KMS-11 (cell line): Measurements from ENCODE around the gene INPP5A.

Experiments
- H2AFZ ChIP-seq: fragments of 200-600 bp; sonication (generic); 2 replicates; pipeline ENCODE4 v1.6.1; 2016; ENCODE audit warnings: antibody characterized with exemption, mixed run types, low read depth
- H3K27ac ChIP-seq: fragments of 200-600 bp; sonication (generic); 2 replicates; pipeline ENCODE4 v1.6.1; 2016; ENCODE audit warnings: mild to moderate bottlenecking, mixed run types
- H3K27me3 ChIP-seq: fragments of 200-600 bp; sonication (generic); 2 replicates; pipeline ENCODE4 v1.6.1; 2017; ENCODE audit warnings: mild to moderate bottlenecking, low read depth, mixed run types, moderate library complexity; ENCODE audit not compliant: insufficient read depth
- H3K36me3 ChIP-seq: fragments of 200-600 bp; sonication (generic); 2 replicates; pipeline ENCODE4 v1.6.1; 2017; ENCODE audit warnings: mild to moderate bottlenecking, mixed run types; ENCODE audit not compliant: insufficient read depth
- H3K4me1 ChIP-seq: fragments of 200-600 bp; sonication (generic); 2 replicates; pipeline ENCODE4 v1.6.1; 2016; ENCODE audit warnings: mild to moderate bottlenecking, low read depth, mixed run types; ENCODE audit not compliant: poor library complexity, severe bottlenecking
- H3K4me2 ChIP-seq: fragments of 200-600 bp; sonication (generic); 2 replicates; pipeline ENCODE4 v1.7.0; 2016; ENCODE audit warnings: mild to moderate bottlenecking, mixed run types
- H3K4me3 ChIP-seq: fragments of 200-600 bp; sonication (generic); IDR thresholded peaks from 2 replicates; pipeline ENCODE4 v1.6.1; 2017; ENCODE audit warnings: low read depth, low read length, mixed read lengths; ENCODE audit not compliant: insufficient read depth
- H3K79me2 ChIP-seq: fragments of 200-600 bp; sonication (generic); 2 replicates; pipeline ENCODE4 v1.6.1; 2016; ENCODE audit warnings: low read depth, mixed run types; ENCODE audit not compliant: insufficient read depth
- H3K9ac ChIP-seq: fragments of 200-600 bp; sonication (generic); 2 replicates; pipeline ENCODE4 v1.6.1; 2016; ENCODE audit warnings: mild to moderate bottlenecking, mixed run types
- H4K20me1 ChIP-seq: fragments of 200-600 bp; sonication (generic); 2 replicates; pipeline ENCODE4 v1.6.1; 2016; ENCODE audit warnings: mild to moderate bottlenecking, mixed run types; ENCODE audit not compliant: insufficient read depth
- CTCF ChIP-seq: fragments of 200-600 bp; sonication (generic); conservative IDR thresholded peaks from 2 replicates; pipeline ENCODE4 v1.6.1; 2017; ENCODE audit warnings: low read depth, mild to moderate bottlenecking, antibody characterized with exemption, low read length, moderate library complexity, mixed read lengths

Gene INPP5A

GRCh38 chr10:132806110-132806509, 268.5 kb downstream of the INPP5A start:
- no peak overlapping the region for H3K4me3 ChIP-seq
- H3K9ac ChIP-seq = no peak overlapping the region
- no peaks in the 10 kb centered on the region for H3K36me3 ChIP-seq
- no peak overlapping the region for H3K4me2 ChIP-seq
- no peak overlapping the region for H2AFZ ChIP-seq
- peaks cover 39% of the 10 kb centered on the region for H3K27me3 ChIP-seq
- H3K79me2 ChIP-seq = no peaks in the 10 kb centered on the region
- H4K20me1 ChIP-seq = no peaks in the 10 kb centered on the region
- H3K27ac ChIP-seq = no peak overlapping the region
- H3K4me1 ChIP-seq = no peaks in the 10 kb centered on the region
- no peak for TF ChIP-seq CTCF

DNA sequence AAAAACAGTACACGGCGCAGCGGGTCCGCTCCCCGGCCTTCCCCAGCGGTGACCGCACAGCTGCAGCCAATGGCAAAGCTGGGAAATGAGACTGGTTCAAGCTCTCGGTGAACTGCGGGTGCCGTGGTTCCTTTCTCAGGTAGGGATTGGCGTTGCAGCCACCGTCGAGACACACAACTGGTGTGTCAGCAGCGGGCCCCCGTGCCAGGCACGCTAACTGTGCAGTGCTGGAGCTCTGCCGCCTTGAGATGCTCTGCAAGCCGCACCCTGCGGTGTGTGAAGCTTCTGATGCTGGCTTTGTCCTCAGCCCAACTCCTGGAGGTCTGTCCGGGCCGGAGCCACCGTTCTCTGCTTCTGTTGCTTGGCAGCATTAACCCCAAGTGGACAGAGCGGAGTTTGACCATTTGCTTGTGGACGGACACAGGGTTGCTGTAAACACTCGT, 269.0 kb downstream of the INPP5A start:
- Histone ChIP-seq H3K4me3 (no peak overlapping the region), H2AFZ (no peak overlapping the region), H3K27ac (no peak overlapping the region), H3K4me2 (no peak overlapping the region), H4K20me1 (no peaks in the 10 kb centered on the region), H3K9ac (no peak overlapping the region), H3K27me3 (peaks cover 39% of the 10 kb centered on the region), H3K79me2 (no peaks in the 10 kb centered on the region), H3K4me1 (no peaks in the 10 kb centered on the region), H3K36me3 (no peaks in the 10 kb centered on the region)
- TF ChIP-seq CTCF = no peak

DNA sequence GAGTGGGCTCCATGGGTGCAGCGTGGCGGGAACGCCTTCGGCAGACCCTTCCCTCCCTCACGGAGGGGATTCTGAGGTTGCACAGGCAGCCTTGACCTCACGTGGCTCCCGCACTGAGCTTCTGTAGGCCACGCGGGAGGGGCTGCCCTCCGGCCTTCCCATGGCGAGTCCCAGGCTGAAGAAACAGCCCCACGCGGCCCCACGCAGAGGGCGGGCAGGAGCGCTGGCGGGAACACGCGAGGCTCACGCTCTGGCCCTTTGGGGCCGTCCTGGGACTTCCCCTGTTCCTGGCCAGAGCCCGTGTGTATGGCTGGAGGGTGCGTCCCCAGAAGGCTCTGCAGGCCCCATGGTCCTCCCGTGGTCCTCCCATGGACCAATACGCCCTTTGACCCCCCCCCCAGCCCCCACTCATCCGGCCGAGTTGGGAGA, 270.0 kb downstream of the INPP5A start:
- TF ChIP-seq CTCF = no peak
- H3K36me3 ChIP-seq = no peaks in the 10 kb centered on the region
- peaks cover 39% of the 10 kb centered on the region for H3K27me3 ChIP-seq
- no peak overlapping the region for H2AFZ ChIP-seq
- no peak overlapping the region for H3K4me3 ChIP-seq
- H3K27ac ChIP-seq = no peak overlapping the region
- no peaks in the 10 kb centered on the region for H3K79me2 ChIP-seq
- H4K20me1 ChIP-seq = no peaks in the 10 kb centered on the region
- no peak overlapping the region for H3K9ac ChIP-seq
- H3K4me1 ChIP-seq = no peaks in the 10 kb centered on the region
- H3K4me2 ChIP-seq = no peak overlapping the region

DNA sequence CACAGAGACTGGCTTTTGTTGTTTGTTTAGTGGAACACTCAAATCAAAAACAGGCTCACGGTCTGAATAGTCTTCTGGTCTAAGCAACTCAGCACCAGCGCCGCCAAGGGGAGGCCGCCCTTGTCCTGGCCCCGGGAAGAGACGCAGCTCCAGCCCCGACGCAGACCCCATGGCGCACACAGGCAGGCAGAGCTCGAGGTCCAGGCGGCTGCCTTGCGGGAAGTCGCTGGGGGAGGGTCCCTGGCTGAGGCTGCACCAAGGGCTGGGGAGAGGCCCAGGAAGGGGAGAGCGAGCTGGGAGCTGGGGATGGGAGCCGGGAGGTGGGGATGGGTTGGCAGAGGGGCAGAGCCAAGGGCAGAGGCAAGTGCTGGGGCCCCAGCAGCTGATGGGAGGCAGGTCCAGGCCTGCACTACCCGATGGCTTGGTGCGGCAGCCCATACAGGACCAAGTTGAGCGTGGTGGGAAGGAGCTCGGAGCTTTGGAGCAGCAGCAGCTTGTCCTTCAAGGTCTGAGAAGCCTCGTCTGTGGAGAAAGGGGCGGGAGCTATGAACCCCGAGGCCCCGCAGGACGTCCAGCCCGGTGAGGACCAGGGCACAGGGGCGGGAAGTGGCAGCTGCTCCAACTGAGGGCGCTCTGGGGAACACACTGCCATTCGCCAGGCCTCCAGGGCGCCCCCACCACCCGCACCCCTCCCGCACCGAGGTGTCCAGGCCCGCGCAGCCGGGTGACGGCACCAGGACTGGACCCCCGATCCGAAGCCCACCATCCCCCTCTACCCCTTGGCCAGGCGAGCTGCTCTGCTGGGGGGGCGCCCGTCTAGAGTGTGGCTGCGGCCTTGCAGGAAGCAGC, 271.0 kb downstream of the INPP5A start:
- no peak overlapping the region for H2AFZ ChIP-seq
- no peaks in the 10 kb centered on the region for H3K36me3 ChIP-seq
- no peak overlapping the region for H3K9ac ChIP-seq
- no peaks in the 10 kb centered on the region for H4K20me1 ChIP-seq
- no peaks in the 10 kb centered on the region for H3K79me2 ChIP-seq
- no peak overlapping the region for H3K4me3 ChIP-seq
- H3K27ac ChIP-seq = no peak overlapping the region
- no peaks in the 10 kb centered on the region for H3K4me1 ChIP-seq
- no peak for TF ChIP-seq CTCF
- no peak overlapping the region for H3K4me2 ChIP-seq
- H3K27me3 ChIP-seq = peaks cover 36% of the 10 kb centered on the region
